ENCODE results near the gene SAMD4B.
"Not testable (repeated sequence)": the region's sequence is repeated elsewhere in the genome, so short reads cannot be mapped to it uniquely, and the experiment has no call there.

Gene SAMD4B

GRCh38 chr19:39341719-39342604, at the start of gene SAMD4B:
Gene SAMD4B, plus strand, starts transcription at chr19:39342421. Its CDS starts 14,473 bp downstream, at chr19:39356894.
- DNase-seq (ENCODE audit: low read depth) = peak; percentile 100

GRCh38 chr19:39293394-39293793, 48.8 kb upstream of the SAMD4B start:
- DNase-seq (ENCODE audit: low read depth) = no peak

GRCh38 chr19:39296055-39296645, 46.1 kb upstream of the SAMD4B start, which contains the start of gene IFNL1:
Gene IFNL1, plus strand, starts transcription at chr19:39296407. Its CDS starts 15 bp downstream, at chr19:39296422.
- DNase-seq (ENCODE audit: low read depth) = no peak

- no peak for DNase-seq (ENCODE audit: low read depth)
These were observed 45.3 kb upstream of the SAMD4B start for GRCh38 chr19:39296906-39297305.

- peak; percentile 48 for DNase-seq (ENCODE audit: low read depth)
These were observed 44.1 kb upstream of the SAMD4B start for GRCh38 chr19:39297931-39298634.

- DNase-seq (ENCODE audit: low read depth) = no peak
These were observed 42.8 kb upstream of the SAMD4B start for GRCh38 chr19:39299404-39299803.

- no peak for DNase-seq (ENCODE audit: low read depth)
These were observed 42.4 kb upstream of the SAMD4B start for GRCh38 chr19:39299832-39300231.

GRCh38 chr19:39301021-39301420, 41.2 kb upstream of the SAMD4B start:
- no peak for DNase-seq (ENCODE audit: low read depth)

GRCh38 chr19:39301562-39301961, 40.7 kb upstream of the SAMD4B start:
- DNase-seq (ENCODE audit: low read depth) = no peak

- no peak for DNase-seq (ENCODE audit: low read depth)
These were observed 38.6 kb upstream of the SAMD4B start for GRCh38 chr19:39303373-39304184.

- no peak for DNase-seq (ENCODE audit: low read depth)
These were observed 38.1 kb upstream of the SAMD4B start for GRCh38 chr19:39304185-39304513.

- DNase-seq (ENCODE audit: low read depth) = no peak
These were observed 37.3 kb upstream of the SAMD4B start for GRCh38 chr19:39304701-39305571.

- DNase-seq (ENCODE audit: low read depth) = no peak
These were observed 36.1 kb upstream of the SAMD4B start for GRCh38 chr19:39306075-39306474.

GRCh38 chr19:39307046-39307821, 35.0 kb upstream of the SAMD4B start:
- no peak for DNase-seq (ENCODE audit: low read depth)

GRCh38 chr19:39307822-39308530, 34.2 kb upstream of the SAMD4B start:
- no peak for DNase-seq (ENCODE audit: low read depth)

GRCh38 chr19:39308531-39309304, 33.5 kb upstream of the SAMD4B start:
- no peak for DNase-seq (ENCODE audit: low read depth)

- DNase-seq (ENCODE audit: low read depth) = not testable (repeated sequence)
These were observed 32.9 kb upstream of the SAMD4B start for GRCh38 chr19:39309305-39309670.

- no peak for DNase-seq (ENCODE audit: low read depth)
These were observed 31.5 kb upstream of the SAMD4B start for GRCh38 chr19:39310558-39311311.

All from activated T-helper 1 cell treated with Interleukin-2 at 50 U/mL for 16 hours (primary cell).